ENCODE results near the gene ESRRG.

GRCh38 chr1:216535751-216536150 lies 187.5 kb downstream of the ESRRG start:
- TF ChIP-seq TOX (CRISPR knock-in tag; IDR thresholded peaks at IDR 0.05; ENCODE audit: borderline replicate concordance) (no peak), ZFP3 (CRISPR knock-in tag; IDR thresholded peaks at IDR 0.05) (no peak), ZFP30 (CRISPR knock-in tag; IDR thresholded peaks at IDR 0.05) (no peak), RARB (CRISPR knock-in tag; IDR thresholded peaks at IDR 0.05) (no peak), ZNF70 (CRISPR knock-in tag; IDR thresholded peaks at IDR 0.05) (no peak), CSDC2 (CRISPR knock-in tag; IDR thresholded peaks at IDR 0.05) (no peak), ARNTL (CRISPR knock-in tag; IDR thresholded peaks at IDR 0.05; ENCODE audit: borderline replicate concordance, low read depth) (no peak)

Data from SK-N-SH treated with all-trans-retinoic acid at 6 μM for 48 hours (cell line).